Gastroesophageal sphincter (tissue), 3 donors: Measurements from ENCODE around the gene SPTB.

ENCODE experiments used
- CTCF ChIP-seq, 4 experiments: fragments of 200-600 bp in 2 of 4; fragments of 450-650 bp in 2 of 4; sonication (generic) in 1 of 4; IDR thresholded peaks; one replicate each; pipeline ENCODE4 v1.5.1; 2017 to 2019; ENCODE audit warnings: antibody characterized with exemption in 4 of 4, mild to moderate bottlenecking in 2 of 4, moderate library complexity in 2 of 4
- POLR2A ChIP-seq, 2 donors: fragments of 450-650 bp; IDR thresholded peaks; one replicate each; pipeline ENCODE4 v1.6.1; 2017; ENCODE audit warnings: antibody characterized with exemption in 2 of 2, mild to moderate bottlenecking in 2 of 2, moderate library complexity in 1 of 2

DNA sequence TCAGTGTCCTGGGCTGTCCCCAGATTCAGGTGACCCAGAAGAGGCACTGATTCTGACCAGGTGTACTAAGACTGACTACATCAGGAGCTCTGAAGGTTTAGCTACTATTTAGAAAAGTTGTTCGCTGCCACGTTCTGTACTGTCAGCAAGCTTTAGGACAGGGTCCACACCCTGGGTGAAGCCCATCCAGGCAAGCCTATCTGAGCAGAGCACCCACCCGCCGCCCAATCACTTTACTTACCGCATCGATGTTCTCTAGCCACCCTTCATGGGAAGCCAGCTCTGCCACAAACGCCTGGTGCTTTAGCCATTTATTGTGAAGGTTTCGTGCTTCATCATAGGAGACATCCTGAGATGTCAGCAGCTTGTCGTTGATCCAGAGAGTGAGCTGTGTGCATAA, 95.7 kb downstream of the SPTB start:
- TF ChIP-seq POLR2A (IDR thresholded peaks at IDR 0.05) (no peak), CTCF (IDR thresholded peaks at IDR 0.05) (no peak)
